HK-2 (cell line): ENCODE data around the gene ICOSLG.
"Not testable (repeated sequence)": the region's sequence is repeated elsewhere in the genome, so short reads cannot be mapped to it uniquely, and the experiment has no call there.

Experiments
- DNase-seq: peaks from one replicate; pipeline ENCODE4 v3.0.0-alpha.2; 2018; ENCODE audit not compliant: unreplicated experiment

ICOSLG gene, protein sequence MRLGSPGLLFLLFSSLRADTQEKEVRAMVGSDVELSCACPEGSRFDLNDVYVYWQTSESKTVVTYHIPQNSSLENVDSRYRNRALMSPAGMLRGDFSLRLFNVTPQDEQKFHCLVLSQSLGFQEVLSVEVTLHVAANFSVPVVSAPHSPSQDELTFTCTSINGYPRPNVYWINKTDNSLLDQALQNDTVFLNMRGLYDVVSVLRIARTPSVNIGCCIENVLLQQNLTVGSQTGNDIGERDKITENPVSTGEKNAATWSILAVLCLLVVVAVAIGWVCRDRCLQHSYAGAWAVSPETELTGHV

DNA sequence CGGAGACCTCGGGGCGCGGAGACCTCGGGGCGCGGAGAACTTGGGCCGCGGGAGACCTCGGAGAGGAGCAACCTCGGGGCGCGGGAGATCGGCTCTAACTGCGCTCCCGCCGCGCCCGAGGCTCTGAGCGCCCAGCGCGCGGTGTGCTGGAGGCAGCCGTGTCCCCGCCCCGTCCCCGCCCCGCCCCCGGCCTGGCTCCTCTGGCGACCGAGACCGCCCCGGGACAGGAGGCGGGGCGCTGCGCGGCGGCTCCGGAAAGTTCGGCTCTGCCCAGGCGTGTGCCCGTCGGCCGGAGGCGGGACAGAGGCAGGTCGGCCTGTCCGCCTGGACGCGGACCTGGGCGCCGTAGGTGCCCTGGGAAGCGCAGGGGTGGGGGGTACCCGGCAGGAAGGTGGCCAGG is at the start of gene ICOSLG:
Gene ICOSLG, minus strand, starts transcription at position 102 of the 400 bp plus-strand sequence. CDS start 126 bp downstream, outside the sequence.
- DNase-seq, result not testable (repeated sequence)

DNA sequence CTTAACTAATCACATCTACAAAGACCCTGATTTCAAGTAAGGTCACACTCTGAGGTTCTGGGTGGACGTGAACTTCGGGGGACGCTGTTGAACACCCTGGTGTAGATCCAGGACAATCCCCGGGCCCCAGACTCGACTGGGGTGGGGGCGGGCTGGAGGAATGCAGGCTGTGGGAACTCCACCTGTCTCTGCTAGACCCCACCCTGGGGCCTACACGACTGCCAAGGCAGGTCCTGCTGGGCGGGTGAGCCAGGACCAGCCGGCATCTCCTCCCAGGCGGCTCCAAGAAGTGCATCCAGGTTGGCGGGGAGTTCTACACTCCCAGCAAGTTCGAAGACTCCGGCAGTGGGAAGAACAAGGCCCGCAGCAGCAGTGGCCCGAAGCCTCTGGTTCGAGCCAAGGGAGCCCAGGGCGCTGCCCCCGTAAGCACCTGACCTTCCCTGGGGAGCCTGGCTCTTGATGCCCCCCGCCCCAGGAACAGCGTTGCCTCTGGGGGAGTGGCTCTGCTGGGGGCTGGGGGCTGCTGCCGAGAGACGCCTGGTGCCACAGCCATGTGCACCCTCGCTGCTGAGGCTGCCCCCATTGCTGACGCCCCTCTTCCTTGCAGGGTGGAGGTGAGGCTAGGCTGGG is 48.8 kb upstream of the ICOSLG start:
- DNase-seq, result no peak

DNA sequence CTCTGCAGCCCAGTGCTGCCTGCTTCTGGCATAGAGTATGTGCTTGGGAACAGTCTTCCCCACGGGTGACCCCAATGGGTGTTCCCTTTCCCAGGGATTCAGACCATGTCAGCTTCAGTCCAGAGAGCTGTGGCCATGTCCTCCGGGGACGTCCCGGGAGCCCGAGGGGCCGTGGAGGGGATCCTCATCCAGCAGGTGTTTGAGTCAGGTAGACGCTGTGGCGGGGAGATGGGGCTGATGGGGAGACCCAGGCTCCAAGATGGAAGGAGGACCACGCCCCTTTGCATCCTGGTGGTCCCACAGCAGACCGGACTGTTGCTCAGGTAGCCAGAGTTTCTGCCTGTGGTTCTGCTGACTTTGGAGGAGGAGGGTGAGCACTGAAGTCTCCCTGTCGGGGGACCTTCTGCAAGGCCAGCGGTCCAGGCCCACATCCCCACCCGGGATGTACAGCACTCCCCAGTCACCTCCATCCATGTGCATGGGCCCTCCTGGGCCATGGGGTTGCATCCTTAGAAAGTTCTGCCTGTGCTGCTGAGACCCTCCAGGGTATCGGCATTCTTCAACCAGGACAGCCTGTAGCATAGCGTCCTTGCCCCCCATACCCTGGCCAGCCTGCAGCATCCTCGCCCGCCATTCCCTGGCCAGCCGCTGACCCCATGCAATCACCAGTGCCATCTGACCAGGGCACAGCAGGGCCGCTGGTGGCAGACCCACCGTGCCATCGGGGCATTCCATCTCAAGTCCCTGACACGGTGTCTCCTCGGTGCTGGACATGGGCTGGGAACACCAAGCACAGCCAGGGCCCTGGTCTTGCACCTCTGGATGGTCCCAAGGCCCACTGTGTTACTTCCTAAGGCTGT is 47.7 kb upstream of the ICOSLG start:
- DNase-seq, result no peak

DNA sequence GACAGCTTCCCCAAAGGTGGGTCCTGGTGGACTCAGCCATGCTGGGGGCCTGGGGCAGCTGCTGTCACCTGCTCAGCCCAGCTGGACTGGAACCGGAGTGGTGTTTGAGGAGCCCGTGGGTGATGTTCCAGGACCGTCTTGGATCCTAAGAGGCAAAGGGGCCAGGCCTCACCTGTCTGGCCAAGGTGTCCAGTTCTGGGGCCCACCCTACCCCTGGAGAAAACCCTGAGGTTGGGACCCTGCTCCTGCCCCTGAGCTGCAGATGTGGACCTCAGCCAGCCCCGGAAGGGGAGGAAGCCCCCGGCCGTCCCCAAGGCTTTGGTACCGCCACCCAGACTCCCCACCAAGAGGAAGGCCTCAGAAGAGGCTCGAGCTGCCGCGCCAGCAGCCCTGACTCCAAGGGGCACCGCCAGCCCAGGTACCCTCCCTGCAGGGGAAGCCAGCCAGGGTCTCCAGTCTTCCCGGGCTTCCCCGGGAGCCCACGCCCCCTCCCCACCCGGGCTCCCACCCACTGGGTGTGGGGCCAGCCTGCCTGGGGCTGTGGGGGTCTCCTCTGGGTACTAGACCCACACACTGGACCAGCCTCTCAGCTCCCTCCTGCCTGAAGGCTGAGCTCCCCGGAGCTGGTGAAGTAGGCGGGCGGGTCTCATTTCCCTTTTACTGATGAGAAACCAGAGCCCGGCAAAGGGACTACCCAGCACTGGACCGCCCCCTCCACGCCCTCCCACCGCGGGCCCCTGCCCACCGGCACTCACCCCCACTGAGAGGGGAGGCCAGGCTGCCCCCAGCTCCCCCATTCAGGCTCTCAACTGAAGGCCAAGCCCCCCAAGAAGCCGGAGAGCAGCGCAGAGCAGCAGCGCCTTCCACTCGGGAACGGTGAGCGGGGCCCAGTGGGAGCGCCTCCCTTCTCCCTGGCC is 46.2 kb upstream of the ICOSLG start:
- DNase-seq, result no peak

DNA sequence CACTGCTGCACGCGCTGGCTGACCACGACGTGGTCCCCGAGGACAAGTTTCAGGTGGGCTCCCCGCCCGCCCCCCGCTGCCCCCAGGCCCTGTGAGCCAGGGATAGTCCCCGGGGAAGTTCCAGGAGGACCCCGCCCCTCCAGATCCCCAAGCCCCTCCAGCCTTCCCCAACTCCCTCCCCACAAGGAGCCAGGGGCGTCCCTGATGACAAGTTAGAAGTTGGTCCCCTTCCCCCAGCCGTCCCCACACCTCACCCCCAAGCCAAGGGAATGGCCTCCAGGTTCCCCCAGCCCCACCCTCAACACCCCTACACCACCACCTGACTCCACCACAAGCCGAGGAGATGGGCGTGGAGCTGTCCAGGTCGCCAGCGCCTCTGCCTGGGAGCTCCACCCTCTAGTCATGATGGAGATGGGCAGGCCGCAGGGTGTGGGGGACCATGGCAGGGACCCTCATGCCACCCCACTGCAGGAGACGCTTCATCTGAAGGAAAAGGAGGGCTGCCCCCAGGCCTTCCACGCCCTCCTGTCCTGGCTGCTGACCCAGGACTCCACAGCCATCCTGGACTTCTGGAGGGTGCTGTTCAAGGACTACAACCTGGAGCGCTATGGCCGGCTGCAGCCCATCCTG is 45.5 kb upstream of the ICOSLG start:
- DNase-seq, result no peak

DNA sequence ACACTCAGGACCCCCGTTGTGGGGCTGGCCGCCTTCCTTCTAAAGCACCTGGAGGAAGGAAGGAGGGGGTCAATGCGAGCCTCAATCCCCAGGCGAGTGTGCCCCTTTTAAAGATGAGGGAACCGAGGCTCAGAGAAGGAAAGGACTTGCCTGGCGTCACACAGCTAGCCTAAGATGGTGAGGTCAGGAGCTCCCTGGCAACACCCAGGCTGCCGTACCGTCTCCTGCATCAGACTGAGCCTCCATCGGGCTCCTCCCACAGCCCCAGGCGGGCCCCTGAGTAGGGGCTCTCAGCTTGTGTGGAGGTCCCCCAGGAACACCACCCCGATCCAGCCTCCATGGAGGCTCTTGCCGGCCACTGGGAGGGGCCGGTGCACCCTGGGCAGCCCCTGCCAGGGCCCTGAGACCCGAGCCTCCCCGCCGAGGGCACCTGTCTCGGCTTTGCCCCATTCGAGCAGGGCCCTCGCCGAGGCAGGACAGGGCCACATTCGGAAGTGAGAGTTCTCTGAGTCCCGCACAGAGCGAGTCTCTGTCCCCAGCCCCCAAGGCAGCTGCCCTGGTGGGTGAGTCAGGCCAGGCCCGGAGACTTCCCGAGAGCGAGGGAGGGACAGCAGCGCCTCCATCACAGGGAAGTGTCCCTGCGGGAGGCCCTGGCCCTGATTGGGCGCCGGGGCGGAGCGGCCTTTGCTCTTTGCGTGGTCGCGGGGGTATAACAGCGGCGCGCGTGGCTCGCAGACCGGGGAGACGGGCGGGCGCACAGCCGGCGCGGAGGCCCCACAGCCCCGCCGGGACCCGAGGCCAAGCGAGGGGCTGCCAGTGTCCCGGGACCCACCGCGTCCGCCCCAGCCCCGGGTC is 44.6 kb upstream of the ICOSLG start, which contains the start of gene AIRE:
Gene AIRE, plus strand, starts transcription at position 739 of the 855 bp plus-strand sequence. CDS start 131 bp downstream, outside the sequence.
- no peak for DNase-seq

DNA sequence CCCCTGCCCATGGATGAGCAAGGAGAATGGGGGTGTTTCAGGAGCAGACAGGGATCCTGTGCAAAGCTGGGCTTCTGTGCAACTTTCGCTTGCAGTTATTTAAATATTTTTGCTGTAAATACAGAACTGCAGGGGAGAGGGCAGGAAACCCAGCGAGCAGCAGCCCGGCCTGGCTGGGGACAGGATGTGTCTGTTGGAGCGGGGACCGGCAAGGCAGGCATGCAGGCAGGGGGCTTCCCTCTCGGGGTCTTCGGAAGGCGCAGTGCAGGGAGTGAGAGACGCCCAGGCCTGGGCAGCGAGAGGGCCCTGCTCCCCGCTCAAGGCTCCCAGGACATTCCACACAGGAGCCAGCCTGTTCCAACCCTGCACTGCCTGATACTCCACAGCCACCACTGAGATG is 43.2 kb upstream of the ICOSLG start:
- DNase-seq, result no peak

DNA sequence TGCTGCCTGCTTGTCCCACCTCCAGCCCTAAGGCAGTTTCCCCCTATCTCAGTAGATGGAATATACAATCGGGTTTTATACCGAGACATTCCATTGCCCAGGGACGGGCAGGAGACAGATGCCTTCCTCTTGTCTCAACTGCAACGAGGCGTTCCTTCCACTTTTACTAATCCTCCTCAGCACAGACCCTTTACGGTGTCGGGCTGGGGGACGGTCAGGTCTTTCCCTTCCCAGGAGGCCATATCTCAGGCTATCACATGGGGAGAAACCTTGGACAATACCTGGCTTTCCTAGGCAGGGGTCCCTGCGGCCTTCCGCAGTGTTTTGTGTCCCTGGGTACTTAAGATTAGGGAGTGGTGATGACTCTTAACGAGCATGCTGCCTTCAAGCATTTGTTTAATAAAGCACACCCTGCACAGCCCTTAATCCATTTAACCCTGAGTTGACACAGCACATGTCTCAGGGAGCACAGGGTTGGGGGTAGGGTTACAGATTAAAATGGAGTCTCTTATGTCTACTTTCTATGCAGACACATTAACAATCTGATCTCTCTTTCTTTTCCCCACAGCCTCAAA is 42.6 kb upstream of the ICOSLG start:
- not testable (repeated sequence) for DNase-seq

DNA sequence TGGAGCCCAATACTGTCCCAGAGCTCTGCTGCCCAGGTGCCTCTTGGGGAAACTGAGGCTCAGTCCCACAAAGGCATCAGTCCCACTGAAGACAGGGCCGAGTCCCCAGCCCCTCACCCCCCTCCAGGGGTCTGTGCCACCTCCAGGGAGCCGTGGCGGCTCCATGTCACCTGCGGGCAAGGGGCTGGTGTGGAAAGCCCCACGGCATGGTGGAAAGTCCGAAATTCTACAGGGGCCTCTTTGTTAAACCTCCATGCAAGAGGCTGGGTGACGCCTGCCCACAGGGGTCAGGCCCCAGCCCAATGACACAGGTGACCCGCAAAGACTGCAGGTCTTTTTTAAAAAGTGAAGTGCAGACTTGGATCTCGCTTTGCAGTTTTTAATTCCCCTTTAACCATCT is 41.6 kb upstream of the ICOSLG start:
- DNase-seq, result no peak

DNA sequence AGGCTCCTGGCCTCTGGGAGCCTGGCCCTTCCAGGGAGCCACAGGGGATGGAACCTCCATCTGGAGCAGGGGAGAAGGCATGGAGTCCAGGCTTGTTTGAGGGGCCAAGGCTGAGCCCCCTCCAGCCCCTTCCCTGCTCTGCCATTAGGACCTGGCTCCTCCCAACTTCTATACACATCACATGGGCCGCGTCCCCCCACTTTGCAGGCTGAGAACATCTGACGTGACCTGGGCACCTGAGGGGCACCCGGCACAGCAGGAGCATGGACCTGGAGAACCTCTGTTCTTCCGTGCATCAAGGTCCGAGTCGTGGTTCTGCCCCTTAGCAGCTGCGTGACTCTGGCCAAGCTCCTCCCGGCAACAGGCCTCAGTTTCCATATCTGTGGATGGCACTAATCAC is 41.1 kb upstream of the ICOSLG start:
- no peak for DNase-seq

DNA sequence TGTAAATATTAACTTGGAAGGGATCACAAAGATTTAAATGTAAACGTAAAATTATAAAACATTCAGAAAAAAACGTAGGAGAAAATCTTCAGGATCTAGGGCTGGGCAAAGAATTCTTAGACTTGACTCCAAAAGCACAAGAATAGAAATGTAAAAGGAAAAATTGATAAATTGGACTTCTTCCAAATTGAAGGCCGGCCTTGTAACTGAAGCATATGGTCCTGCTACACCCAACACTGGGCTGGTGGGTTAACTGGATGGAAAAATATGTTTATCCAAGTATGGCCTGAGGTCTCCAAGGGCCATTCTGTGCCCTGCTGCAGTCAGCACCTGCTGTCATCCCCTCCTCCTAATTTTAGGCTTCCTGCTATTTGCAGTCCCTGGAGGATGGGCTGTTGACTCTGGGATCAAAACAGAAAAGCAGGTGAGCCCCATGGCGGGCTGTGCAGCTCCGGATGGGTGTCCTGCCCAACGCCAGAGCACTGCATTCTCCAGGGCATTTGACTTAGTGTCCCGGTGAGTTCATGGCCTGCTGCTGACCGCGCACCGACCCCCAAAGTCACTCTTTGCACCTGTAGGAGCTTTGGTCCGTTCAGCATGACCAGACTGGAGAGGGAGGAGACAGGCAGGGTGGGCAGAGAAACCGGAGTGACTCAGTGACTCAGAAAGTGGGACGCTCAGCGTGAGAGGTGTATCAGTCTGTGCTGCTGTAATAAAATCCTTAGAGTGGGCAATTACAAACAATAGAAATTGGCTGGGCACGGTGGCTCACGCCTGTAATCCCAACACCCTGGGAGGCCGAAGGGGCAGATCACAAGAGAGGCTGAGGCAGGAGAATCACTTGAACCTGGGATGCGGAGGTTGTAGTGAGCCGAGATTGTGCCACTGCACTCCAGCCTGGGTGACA is 38.9 kb upstream of the ICOSLG start:
- no peak for DNase-seq

DNA sequence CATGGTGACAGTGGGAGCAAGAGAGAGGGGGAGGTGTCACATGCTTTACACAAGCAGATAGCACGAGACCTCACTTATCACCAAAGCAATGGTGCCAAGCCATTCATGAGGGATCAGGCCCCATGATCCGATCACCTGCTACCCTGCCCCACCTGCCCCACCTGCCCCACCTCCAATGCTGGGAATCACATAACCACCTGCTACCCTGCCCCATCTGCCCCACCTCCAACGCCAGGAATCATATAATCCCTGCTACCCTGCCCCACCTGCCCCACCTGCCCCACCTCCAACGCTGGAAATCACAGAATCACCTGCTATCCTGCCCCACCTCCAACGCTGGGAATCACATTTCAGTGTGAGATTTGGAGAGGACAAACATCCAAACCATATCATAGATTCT is 34.3 kb upstream of the ICOSLG start:
- DNase-seq, result no peak

DNA sequence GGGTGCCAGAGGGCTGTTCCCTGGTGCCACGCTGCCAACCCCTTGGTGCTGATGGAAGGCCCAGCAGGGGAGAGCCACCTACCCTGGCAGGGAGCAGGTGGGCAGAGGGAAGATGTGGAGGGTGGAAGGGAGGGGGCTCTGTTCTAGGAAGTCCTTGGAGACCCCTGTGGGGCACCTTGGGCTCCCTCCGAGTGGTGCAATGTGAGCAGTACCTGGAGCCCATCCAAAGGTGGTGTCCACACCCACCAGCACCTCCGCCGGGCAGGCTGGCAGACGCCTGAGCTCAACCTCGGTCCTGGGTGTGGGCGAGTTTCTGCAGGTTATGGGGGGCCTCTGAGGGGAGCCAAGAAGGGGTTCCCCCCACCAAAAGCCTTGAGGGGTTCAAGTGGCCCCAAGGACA is 32.3 kb upstream of the ICOSLG start:
- no peak for DNase-seq

DNA sequence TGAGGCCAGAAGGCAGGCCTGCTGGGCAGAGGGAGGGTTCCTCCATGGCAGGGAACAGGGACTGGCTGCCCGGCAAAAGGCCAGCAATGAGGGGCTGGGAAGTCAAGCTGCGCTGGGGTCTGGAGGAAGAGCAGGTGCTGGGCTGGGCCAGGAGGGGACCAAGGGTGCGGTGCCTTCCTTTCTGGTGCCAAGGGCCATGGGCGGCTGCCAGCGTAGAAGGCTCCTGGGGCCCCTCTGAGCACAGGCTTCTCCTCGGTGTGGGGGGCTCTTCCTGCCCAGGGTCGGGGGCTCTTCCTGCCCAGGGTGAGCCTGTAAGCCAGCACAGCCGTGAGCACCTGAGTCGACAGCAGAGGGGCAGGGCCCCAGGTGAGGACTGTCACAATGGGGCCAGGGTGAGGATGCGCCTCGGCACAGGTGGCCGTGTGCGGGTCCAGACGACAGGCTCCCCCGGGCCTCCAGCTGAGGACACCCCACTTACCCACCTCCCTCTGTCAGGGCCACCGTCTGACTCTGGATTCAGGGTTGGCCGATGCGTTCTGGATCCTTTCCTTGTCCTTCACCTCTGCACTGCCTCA is 31.6 kb upstream of the ICOSLG start:
- no peak for DNase-seq

DNA sequence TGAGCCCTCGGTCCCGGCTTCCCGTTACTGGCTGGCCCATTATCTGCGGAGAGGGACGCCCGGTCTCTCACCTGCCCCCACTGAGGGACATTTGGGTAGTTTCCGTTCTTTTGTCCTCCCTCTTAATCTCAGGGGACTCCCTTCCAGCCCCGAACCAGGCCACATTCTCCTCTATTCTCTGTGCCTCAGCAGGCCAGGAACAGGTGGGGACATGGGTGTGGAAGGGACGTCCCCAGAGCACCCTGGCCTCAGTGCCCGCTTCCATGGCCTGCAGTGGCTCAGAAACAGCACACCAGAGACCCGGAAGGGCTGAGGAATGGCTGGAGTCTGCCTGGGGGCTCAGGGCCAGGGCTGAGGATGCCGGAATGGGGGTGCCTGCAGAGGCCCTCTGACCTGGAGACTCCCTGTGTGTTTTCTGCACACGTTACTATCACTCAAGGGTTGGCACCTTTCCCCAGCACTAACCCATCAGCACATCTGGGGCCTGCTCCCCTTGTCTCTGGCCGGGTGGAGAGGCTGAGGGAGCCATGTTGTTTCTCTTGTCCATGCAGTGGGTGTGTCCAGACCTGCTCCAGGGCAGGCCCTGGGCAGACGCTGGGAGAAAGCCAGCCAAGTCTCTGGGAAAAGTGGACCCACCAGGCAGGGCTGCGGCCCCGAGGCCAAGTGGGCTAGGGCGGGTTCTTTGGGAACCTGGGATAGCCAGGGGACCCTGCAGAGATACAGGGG is 31.0 kb upstream of the ICOSLG start:
- no peak for DNase-seq

DNA sequence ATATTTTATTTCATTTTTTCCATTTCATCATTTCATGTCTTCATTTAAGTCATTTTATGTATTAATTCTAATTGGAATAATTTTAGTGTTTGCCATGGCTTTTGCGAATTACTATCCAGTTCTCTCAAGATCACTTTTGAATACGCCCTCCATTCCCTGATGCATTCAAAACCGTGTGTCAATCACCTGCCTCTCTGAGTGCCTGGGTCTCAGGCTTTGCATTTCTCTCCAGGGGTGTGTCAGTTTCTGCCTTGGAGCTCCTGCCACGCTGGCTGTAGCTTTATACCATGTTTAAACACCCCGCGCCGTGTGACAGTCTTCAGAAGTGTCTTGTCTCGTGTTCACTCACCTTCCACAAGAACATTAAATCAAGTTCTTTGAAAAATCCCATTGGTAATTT is 28.3 kb upstream of the ICOSLG start:
- no peak for DNase-seq

DNA sequence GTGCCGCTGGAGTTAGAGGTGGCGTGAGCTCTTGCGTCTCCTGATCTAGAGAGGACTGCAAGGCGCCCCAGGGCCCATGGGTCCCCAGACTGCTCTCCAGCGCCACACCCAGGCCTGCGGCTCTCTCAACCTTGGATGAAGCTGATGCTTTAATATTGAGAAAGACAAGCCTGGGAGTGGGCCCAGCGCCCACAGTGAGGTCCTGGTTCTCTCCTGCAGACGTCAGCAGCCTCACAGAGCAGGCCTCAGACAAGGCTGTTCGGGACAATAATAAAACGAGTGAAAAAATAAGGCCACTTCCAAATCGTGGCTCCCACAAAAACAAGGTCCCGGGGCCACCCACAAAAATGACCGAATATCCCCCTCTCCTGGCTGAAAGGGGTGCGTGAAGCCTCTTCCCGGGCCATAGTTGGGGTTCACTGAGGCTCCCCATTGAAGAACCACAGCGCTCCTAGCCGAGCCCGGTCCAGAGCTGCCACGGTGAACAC is 27.0 kb upstream of the ICOSLG start:
- DNase-seq, result no peak
